HCT116 (cell line): ENCODE data around the gene MPIG6B. TPM values are rescaled to one million over a fixed set of nuclear protein-coding genes. Genes with fewer than 3 reads are reported as not detected.

Experiments
- ATAC-seq: fragments of 200-7000 bp; cut with Tn5 transposase; 2 replicates; pipeline ENCODE4 v1.9.1; 2020; ENCODE audit warnings: mild to moderate bottlenecking, moderate library complexity
- BruUV-seq: library from RNA; stranded (reverse); fragments of 400-500 nt; replicated peaks from 2 replicates; lab custom pipeline; 2021; lab: Mats Ljungman, UMichigan
- CTCF ChIA-PET: fragments of 300-600 bp; sonication (Branson Sonifier 250); formaldehyde crosslinking; loops from one replicate; lab custom pipeline; 2021; ENCODE audit warnings: antibody characterized with exemption; lab: Charles Lee
- POLR2A ChIA-PET: fragments of 300-600, 350-600 bp; sonication (Branson Sonifier 250); formaldehyde crosslinking; loops from one replicate; lab custom pipeline; 2021; ENCODE audit warnings: antibody characterized with exemption; lab: Charles Lee
- RAD21 ChIA-PET, 2 experiments: fragments of 300-600 bp; sonication (Branson Sonifier 250); formaldehyde crosslinking; loops; one replicate each; lab custom pipeline; 2023; ENCODE audit warnings: low total read pairs in 2 of 2; ENCODE audit not compliant: uncharacterized antibody in 2 of 2, unreplicated experiment in 2 of 2, low non-redundant PET in 1 of 2; lab: Charles Lee
- DNase-seq: peaks from one replicate; pipeline ENCODE4 v3.0.0-alpha.2; 2010; ENCODE audit warnings: low read depth, low spot score
- H2AFZ ChIP-seq: fragments of 200-600 bp; shearing (Covaris generic), sonication (generic); 2 replicates; pipeline ENCODE4 v1.6.1; 2017; ENCODE audit warnings: low read depth, mixed run types, mixed read lengths, antibody characterized with exemption, low read length; ENCODE audit not compliant: poor library complexity, severe bottlenecking
- H3K27ac ChIP-seq: 2 replicates; pipeline ENCODE4 v1.5.1; 2012; ENCODE audit warnings: low read depth, low read length
- H3K27me3 ChIP-seq: fragments of 200-600 bp; sonication (generic); 2 replicates; pipeline ENCODE4 v1.6.1; 2016; ENCODE audit warnings: mixed run types, low read length, mixed read lengths; ENCODE audit not compliant: insufficient read depth
- H3K36me3 ChIP-seq, 2 experiments: fragments of 200-500 bp in 1 of 2; fragments of 200-600 bp in 1 of 2; sonication (Bioruptor generic) in 1 of 2; sonication (generic) in 1 of 2; 2 replicates each; pipeline versions ENCODE4 v1.5.1 to v1.6.1; 2014 to 2016; ENCODE audit warnings: low read length in 2 of 2, inconsistent platforms in 1 of 2, mixed read lengths in 1 of 2, mixed run types in 1 of 2; ENCODE audit not compliant: insufficient read depth in 2 of 2, control insufficient read depth in 1 of 2
- H3K4me1 ChIP-seq, 2 experiments: fragments of 200-600 bp in 1 of 2; sonication (generic) in 1 of 2; 2 replicates each; pipeline versions ENCODE4 v1.5.1 to v1.6.1; 2012 to 2017; ENCODE audit warnings: low read length in 2 of 2, inconsistent platforms in 1 of 2, mild to moderate bottlenecking in 1 of 2, mixed read lengths in 1 of 2, mixed run types in 1 of 2, moderate library complexity in 1 of 2; ENCODE audit not compliant: insufficient read depth in 2 of 2, control insufficient read depth in 1 of 2
- H3K4me2 ChIP-seq: fragments of 200-600 bp; sonication (generic); 2 replicates; pipeline ENCODE4 v1.6.1; 2017; ENCODE audit warnings: mixed run types, low read length, mixed read lengths
- H3K4me3 ChIP-seq, 2 experiments: fragments of 200-600 bp in 1 of 2; sonication (generic) in 1 of 2; replicated peaks in 1 of 2; 2 replicates each; pipeline ENCODE4 v1.5.1; 2011 to 2016; ENCODE audit warnings: low read length in 2 of 2, control low read depth in 1 of 2, low read depth in 1 of 2, mild to moderate bottlenecking in 1 of 2, mixed read lengths in 1 of 2, mixed run types in 1 of 2
- H3K79me2 ChIP-seq: fragments of 200-600 bp; sonication (generic); 2 replicates; pipeline ENCODE4 v1.6.1; 2017; ENCODE audit warnings: mild to moderate bottlenecking, mixed run types, low read length, moderate library complexity, mixed read lengths; ENCODE audit not compliant: insufficient read depth
- H3K9ac ChIP-seq: fragments of 200-600 bp; sonication (generic); 2 replicates; pipeline ENCODE4 v1.6.1; 2016; ENCODE audit warnings: low read length, mixed read lengths
- H3K9me2 ChIP-seq: fragments of 200-600 bp; sonication (generic), shearing (Covaris generic); 2 replicates; pipeline ENCODE4 v1.6.1; 2017; ENCODE audit warnings: mixed run types, mild to moderate bottlenecking, moderate library complexity; ENCODE audit not compliant: insufficient read depth
- H3K9me3 ChIP-seq, 2 experiments: fragments of 200-500 bp in 1 of 2; fragments of 200-600 bp in 1 of 2; sonication (Bioruptor generic) in 1 of 2; sonication (generic) in 1 of 2; 2 replicates each; pipeline ENCODE4 v1.6.1; 2014 to 2017; ENCODE audit warnings: low read length in 2 of 2, mixed read lengths in 2 of 2, inconsistent platforms in 1 of 2, low read depth in 1 of 2, mild to moderate bottlenecking in 1 of 2, mixed run types in 1 of 2, moderate library complexity in 1 of 2; ENCODE audit not compliant: control insufficient read depth in 1 of 2, insufficient read depth in 1 of 2
- H4K20me1 ChIP-seq: fragments of 200-600 bp; sonication (generic), shearing (Covaris generic); 2 replicates; pipeline ENCODE4 v1.6.1; 2017; ENCODE audit warnings: mixed run types, mild to moderate bottlenecking, moderate library complexity; ENCODE audit not compliant: insufficient read depth
- CEBPB ChIP-seq: IDR thresholded peaks from 2 replicates; pipeline ENCODE4 v1.6.1; 2012; ENCODE audit warnings: low read depth
- CTCF ChIP-seq, 3 experiments: fragments of 200-600 bp in 1 of 3; sonication (generic) in 1 of 3; IDR thresholded peaks in 2 of 3; conservative IDR thresholded peaks in 1 of 3; 2 replicates each; pipeline ENCODE4 v1.5.1; 2012 to 2017; ENCODE audit warnings: low read depth in 2 of 3, low read length in 2 of 3, antibody characterized with exemption in 1 of 3, borderline replicate concordance in 1 of 3, control low read depth in 1 of 3, mild to moderate bottlenecking in 1 of 3, mixed read lengths in 1 of 3, mixed run types in 1 of 3, moderate library complexity in 1 of 3; ENCODE audit not compliant: insufficient read depth in 1 of 3
- EGR1 ChIP-seq: IDR thresholded peaks from 2 replicates; pipeline ENCODE4 v1.6.1; 2012; ENCODE audit warnings: low read depth
- ELF1 ChIP-seq: IDR thresholded peaks from 2 replicates; pipeline ENCODE4 v1.6.1; 2012; ENCODE audit warnings: low read depth, borderline replicate concordance
- MAX ChIP-seq: IDR thresholded peaks from 2 replicates; pipeline ENCODE4 v1.6.1; 2012
- POLR2A ChIP-seq: IDR thresholded peaks from 2 replicates; pipeline ENCODE4 v1.7.0; 2011; ENCODE audit warnings: borderline replicate concordance; ENCODE audit not compliant: insufficient read depth, insufficient read length; ENCODE audit errors: extremely low read depth
- POLR2AphosphoS5 ChIP-seq: IDR thresholded peaks from 2 replicates; pipeline ENCODE4 v1.6.1; 2011; ENCODE audit warnings: mild to moderate bottlenecking, low read depth, low read length, moderate library complexity
- REST ChIP-seq: IDR thresholded peaks from 2 replicates; pipeline ENCODE4 v1.6.1; 2012; ENCODE audit warnings: low read depth
- ZBTB33 ChIP-seq: IDR thresholded peaks from 2 replicates; pipeline ENCODE4 v1.6.1; 2011; ENCODE audit warnings: mild to moderate bottlenecking, low read length, moderate library complexity; ENCODE audit not compliant: insufficient replicate concordance; ENCODE audit errors: extremely low read depth
- ZFX ChIP-seq: fragments of 450-650 bp; IDR thresholded peaks from 2 replicates; pipeline ENCODE4 v1.6.1; 2017
- ZNF274 ChIP-seq: fragments of 200-500 bp; sonication (Bioruptor generic); IDR thresholded peaks from 2 replicates; pipeline ENCODE4 v1.6.1; 2014; ENCODE audit warnings: mild to moderate bottlenecking, low read depth, low read length, inconsistent platforms
- intact Hi-C: fragments of 100-400 bp; cut with micrococcal nuclease; formaldehyde crosslinking; loops from 2 replicates; pipeline ENCODE4 v1.10.0; 2022
- total RNA-seq: library from RNA; stranded (reverse); gene quantifications from one replicate; pipeline ENCODE4 v1.2.1, GENCODE V29; 2021; ENCODE audit not compliant: unreplicated experiment

The MPIG6B gene
- total RNA-seq, 1 experiment from 2014 or later = 0.42 TPM

GRCh38 chr6:31702405-31702818 is 20.8 kb upstream of the MPIG6B start:
- CTCF ChIA-PET = interaction anchor here (1.2 to 2.1 kb wide), 3 partner anchors 10 to 67 kb away, joined by 3 to 10 read pairs (median 7); no protein-coding TSS in a partner anchor
- Histone ChIP-seq H3K9ac (peak overlapping the region; percentile 85), H3K27ac (peak overlapping the region; percentile 82), H3K9me3 (no peaks in the 10 kb centered on the region), H4K20me1 (no peaks in the 10 kb centered on the region), H3K4me2 (peak overlapping the region; percentile 77), H3K27me3 (no peaks in the 10 kb centered on the region), H3K9me2 (no peaks in the 10 kb centered on the region), H3K79me2 (peaks cover 13% of the 10 kb centered on the region), H3K4me1 (peaks cover 7 to 15% of the 10 kb centered on the region in 2 experiments; a peak in 3 of 4 replicates), H2AFZ (no peak overlapping the region), H3K4me3 (peak overlapping the region; percentile 89 to 98), H3K36me3 (no peaks in the 10 kb centered on the region)
- no peak for DNase-seq
- peak; percentile 10 for ATAC-seq
- intact Hi-C loops = loop anchor here (2.0 kb wide), 1 partner anchor 36 kb away; no protein-coding TSS in a partner anchor
- no peak for TF ChIP-seq EGR1
- no peak for TF ChIP-seq ZBTB33
- TF ChIP-seq ZFX = no peak
- no peak for TF ChIP-seq POLR2A
- no peak for TF ChIP-seq MAX
- TF ChIP-seq ELF1 = no peak
- no peak for TF ChIP-seq CEBPB
- no peak for TF ChIP-seq REST
- no peak for TF ChIP-seq CTCF (IDR thresholded peaks at IDR 0.05 in 2 of 3, conservative IDR thresholded peaks at IDR 0.05 in 1 of 3; ENCODE audit: borderline replicate concordance in 1 of 3, insufficient read depth in 1 of 3, low read depth in 2 of 3, low read length in 2 of 3)
- TF ChIP-seq ZNF274 = no peak
- no peak for TF ChIP-seq POLR2AphosphoS5
- POLR2A ChIA-PET = interaction anchor here (1.1 to 1.6 kb wide), 6 partner anchors 36 to 132 kb away, joined by 3 to 5 read pairs (median 4); partner anchors contain the start of genes HSPA1B, MSH5 and VARS1
- BruUV-seq = TSS peak; percentile 62
- RAD21 ChIA-PET = no interaction called here
